ENCODE data around the gene CDC73. TPM values are rescaled to one million over a fixed set of nuclear protein-coding genes. Genes with fewer than 3 reads are reported as not detected.
"Not testable (repeated sequence)": the region's sequence is repeated elsewhere in the genome, so short reads cannot be mapped to it uniquely, and the experiment has no call there.

The CDC73 gene
- total RNA-seq, 1 experiment from 2014 or later, result 85.8 TPM

- intact Hi-C loops (cut with micrococcal nuclease), result no loop called here
- Mint-ChIP-seq H3K27me3 (ENCODE audit: insufficient read depth, unreplicated experiment) (no peaks in the 10 kb centered on the region), H3K36me3 (ENCODE audit: insufficient read depth, unreplicated experiment) (peaks cover 5% of the 10 kb centered on the region), H3K4me3 (ENCODE audit: unreplicated experiment) (no peak overlapping the region), H3K9me3 (ENCODE audit: unreplicated experiment) (no peaks in the 10 kb centered on the region), H3K4me1 (ENCODE audit: insufficient read depth, unreplicated experiment) (no peaks in the 10 kb centered on the region), H3K27ac (ENCODE audit: low read depth, unreplicated experiment) (no peak overlapping the region)
- DNase-seq (ENCODE audit: unreplicated experiment), result no peak
- BruUV-seq (replicated peaks), result no TSS peak
- ChIA-PET POLR2A (interaction anchor here (0.7 kb wide), 1 partner anchor 114 kb away, joined by 3 read pairs; no protein-coding TSS in a partner anchor), CTCF (interaction anchor here (1.8 kb wide), 1 partner anchor 9 kb away, joined by 8 read pairs; no protein-coding TSS in a partner anchor)
- TF ChIP-seq, protein P1, sequence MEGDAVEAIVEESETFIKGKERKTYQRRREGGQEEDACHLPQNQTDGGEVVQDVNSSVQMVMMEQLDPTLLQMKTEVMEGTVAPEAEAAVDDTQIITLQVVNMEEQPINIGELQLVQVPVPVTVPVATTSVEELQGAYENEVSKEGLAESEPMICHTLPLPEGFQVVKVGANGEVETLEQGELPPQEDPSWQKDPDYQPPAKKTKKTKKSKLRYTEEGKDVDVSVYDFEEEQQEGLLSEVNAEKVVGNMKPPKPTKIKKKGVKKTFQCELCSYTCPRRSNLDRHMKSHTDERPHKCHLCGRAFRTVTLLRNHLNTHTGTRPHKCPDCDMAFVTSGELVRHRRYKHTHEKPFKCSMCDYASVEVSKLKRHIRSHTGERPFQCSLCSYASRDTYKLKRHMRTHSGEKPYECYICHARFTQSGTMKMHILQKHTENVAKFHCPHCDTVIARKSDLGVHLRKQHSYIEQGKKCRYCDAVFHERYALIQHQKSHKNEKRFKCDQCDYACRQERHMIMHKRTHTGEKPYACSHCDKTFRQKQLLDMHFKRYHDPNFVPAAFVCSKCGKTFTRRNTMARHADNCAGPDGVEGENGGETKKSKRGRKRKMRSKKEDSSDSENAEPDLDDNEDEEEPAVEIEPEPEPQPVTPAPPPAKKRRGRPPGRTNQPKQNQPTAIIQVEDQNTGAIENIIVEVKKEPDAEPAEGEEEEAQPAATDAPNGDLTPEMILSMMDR (IDR thresholded peaks at IDR 0.05; ENCODE audit: unreplicated experiment), result no peak
Observed at GRCh38 chr1:193285641-193286040, 163.8 kb downstream of the CDC73 start.

DNA sequence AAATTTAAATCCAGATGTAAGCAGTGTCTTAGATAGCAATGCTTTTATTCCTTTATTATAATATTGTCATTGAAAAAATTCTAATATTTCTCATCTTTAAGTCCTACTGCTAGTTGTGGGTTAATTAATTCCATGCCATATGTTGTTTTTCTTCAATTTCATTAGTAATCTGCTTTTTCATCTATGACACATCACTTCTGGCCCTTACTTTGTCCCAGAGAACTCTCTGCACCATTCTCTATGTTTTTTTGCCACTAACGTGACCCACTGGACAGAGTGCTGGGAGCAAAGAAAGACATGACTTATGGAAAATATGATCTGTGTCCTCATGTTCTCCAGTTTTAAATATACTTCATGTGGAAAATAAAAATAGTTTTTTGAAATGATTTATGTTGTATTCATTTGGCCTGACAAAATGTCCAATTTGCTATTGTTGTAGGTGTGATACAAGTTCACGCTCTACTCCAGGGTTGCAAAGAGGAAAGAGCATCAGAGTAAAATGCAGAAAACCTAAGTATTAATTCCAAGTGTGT lies 166.8 kb downstream of the CDC73 start:
- H3K9me3 Mint-ChIP-seq (ENCODE audit: unreplicated experiment); H3K36me3 Mint-ChIP-seq (ENCODE audit: insufficient read depth, unreplicated experiment); H3K27ac Mint-ChIP-seq (ENCODE audit: low read depth, unreplicated experiment); H3K4me1 Mint-ChIP-seq (ENCODE audit: insufficient read depth, unreplicated experiment); DNase-seq (ENCODE audit: unreplicated experiment); H3K4me3 Mint-ChIP-seq (ENCODE audit: unreplicated experiment); H3K27me3 Mint-ChIP-seq (ENCODE audit: insufficient read depth, unreplicated experiment); CTCF ChIA-PET; intact Hi-C loops (cut with micrococcal nuclease); BruUV-seq (replicated peaks): not testable (repeated sequence)
- POLR2A ChIA-PET, result interaction anchor here (0.6 to 1.1 kb wide), 4 partner anchors 41 to 1513 kb away, joined by 3 to 4 read pairs (median 3); no protein-coding TSS in a partner anchor

DNA sequence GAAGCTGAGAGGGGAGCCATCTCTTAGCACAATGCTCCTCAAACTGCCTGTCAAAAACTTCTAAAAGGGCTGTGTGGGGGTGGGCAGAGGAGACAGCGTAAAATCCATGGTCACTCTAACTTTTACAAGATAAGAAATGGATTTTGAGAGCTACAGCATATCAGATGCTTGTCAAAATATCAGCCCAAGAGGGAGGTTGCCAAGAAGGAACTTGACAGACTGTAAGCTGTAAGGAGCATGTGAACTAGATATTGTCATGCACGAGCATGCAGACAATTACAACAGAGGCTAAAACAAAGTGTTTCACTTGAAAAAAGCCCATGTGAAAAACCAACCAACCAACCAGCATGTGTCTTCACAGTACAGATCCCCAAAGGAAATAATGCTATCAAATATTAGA lies 171.9 kb downstream of the CDC73 start:
- Mint-ChIP-seq H3K4me1 (ENCODE audit: insufficient read depth, unreplicated experiment) (no peaks in the 10 kb centered on the region), H3K27me3 (ENCODE audit: insufficient read depth, unreplicated experiment) (no peaks in the 10 kb centered on the region), H3K4me3 (ENCODE audit: unreplicated experiment) (no peak overlapping the region), H3K36me3 (ENCODE audit: insufficient read depth, unreplicated experiment) (peaks cover 6% of the 10 kb centered on the region), H3K27ac (ENCODE audit: low read depth, unreplicated experiment) (no peak overlapping the region), H3K9me3 (ENCODE audit: unreplicated experiment) (peaks cover 8% of the 10 kb centered on the region)
- TF ChIP-seq, protein P1 (IDR thresholded peaks at IDR 0.05; ENCODE audit: unreplicated experiment), result no peak
- CTCF ChIA-PET, result interaction anchor here (0.9 kb wide), 1 partner anchor 1982 kb away, joined by 3 read pairs; no protein-coding TSS in a partner anchor
- POLR2A ChIA-PET, result no interaction called here
- intact Hi-C loops (cut with micrococcal nuclease), result no loop called here
- DNase-seq (ENCODE audit: unreplicated experiment), result no peak
- no TSS peak for BruUV-seq (replicated peaks)

- ChIA-PET POLR2A (no interaction called here), CTCF (interaction anchor here (0.6 to 0.7 kb wide), 3 partner anchors 27 to 106 kb away, joined by 3 read pairs; no protein-coding TSS in a partner anchor)
- H3K4me3 Mint-ChIP-seq (ENCODE audit: unreplicated experiment), result no peak overlapping the region
- no TSS peak for BruUV-seq (replicated peaks)
- no peak overlapping the region for H3K27ac Mint-ChIP-seq (ENCODE audit: low read depth, unreplicated experiment)
- peaks cover 6% of the 10 kb centered on the region for H3K36me3 Mint-ChIP-seq (ENCODE audit: insufficient read depth, unreplicated experiment)
- H3K4me1 Mint-ChIP-seq (ENCODE audit: insufficient read depth, unreplicated experiment), result no peaks in the 10 kb centered on the region
- peaks cover 8% of the 10 kb centered on the region for H3K9me3 Mint-ChIP-seq (ENCODE audit: unreplicated experiment)
- no peak for DNase-seq (ENCODE audit: unreplicated experiment)
- intact Hi-C loops (cut with micrococcal nuclease), result no loop called here
- TF ChIP-seq, protein P1 (IDR thresholded peaks at IDR 0.05; ENCODE audit: unreplicated experiment), result no peak
- H3K27me3 Mint-ChIP-seq (ENCODE audit: insufficient read depth, unreplicated experiment), result no peaks in the 10 kb centered on the region
Observed at GRCh38 chr1:193299038-193299437, 177.2 kb downstream of the CDC73 start.
